MM.1S (cell line): ENCODE measurements around the gene PKD1.

ENCODE experiments used
- EZH2 ChIP-seq: fragments of 300-600 bp; sonication (generic); optimal IDR thresholded peaks from 2 replicates; pipeline ENCODE3; 2017; ENCODE audit warnings: low read depth, mild to moderate bottlenecking, antibody characterized with exemption, low read length, mixed read lengths
- TF ChIP-seq, protein P1 (sequence below): fragments of 300-600 bp; sonication (generic); IDR thresholded peaks from 2 replicates; pipeline ENCODE4 v1.5.1; 2016; ENCODE audit warnings: antibody characterized with exemption, low read length, mixed read lengths

DNA sequence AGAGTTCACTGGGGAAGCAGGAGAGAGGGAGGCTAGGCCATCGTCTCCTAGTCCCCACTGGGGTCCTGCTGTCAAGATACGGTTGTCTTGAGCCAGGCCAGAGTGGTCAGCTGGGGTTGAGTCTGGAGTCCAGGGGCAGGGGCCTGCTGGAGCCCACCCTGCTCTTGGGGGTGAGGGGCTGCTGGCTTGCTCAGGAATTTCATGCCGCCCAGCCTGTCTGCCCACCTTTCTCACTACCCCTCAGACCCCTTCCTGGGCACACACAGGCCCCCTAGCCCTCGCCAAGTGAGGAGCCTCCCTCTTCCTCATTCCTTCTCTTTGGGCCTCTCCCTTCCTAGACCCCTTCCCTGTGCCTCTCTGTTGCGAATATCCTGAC is 21.1 kb upstream of the PKD1 start:
- TF ChIP-seq, protein P1, sequence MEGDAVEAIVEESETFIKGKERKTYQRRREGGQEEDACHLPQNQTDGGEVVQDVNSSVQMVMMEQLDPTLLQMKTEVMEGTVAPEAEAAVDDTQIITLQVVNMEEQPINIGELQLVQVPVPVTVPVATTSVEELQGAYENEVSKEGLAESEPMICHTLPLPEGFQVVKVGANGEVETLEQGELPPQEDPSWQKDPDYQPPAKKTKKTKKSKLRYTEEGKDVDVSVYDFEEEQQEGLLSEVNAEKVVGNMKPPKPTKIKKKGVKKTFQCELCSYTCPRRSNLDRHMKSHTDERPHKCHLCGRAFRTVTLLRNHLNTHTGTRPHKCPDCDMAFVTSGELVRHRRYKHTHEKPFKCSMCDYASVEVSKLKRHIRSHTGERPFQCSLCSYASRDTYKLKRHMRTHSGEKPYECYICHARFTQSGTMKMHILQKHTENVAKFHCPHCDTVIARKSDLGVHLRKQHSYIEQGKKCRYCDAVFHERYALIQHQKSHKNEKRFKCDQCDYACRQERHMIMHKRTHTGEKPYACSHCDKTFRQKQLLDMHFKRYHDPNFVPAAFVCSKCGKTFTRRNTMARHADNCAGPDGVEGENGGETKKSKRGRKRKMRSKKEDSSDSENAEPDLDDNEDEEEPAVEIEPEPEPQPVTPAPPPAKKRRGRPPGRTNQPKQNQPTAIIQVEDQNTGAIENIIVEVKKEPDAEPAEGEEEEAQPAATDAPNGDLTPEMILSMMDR, result no peak
- no peak for TF ChIP-seq EZH2
